H1 (cell line): ENCODE results near the gene DNAH10. TPM values are rescaled to one million over a fixed set of nuclear protein-coding genes. Genes with fewer than 3 reads are reported as not detected.

ENCODE experiments used
- CTCF ChIA-PET: fragments of 300-600 bp; sonication (Branson Sonifier 250); formaldehyde crosslinking; loops from one replicate; lab custom pipeline; 2021; ENCODE audit not compliant: partially characterized antibody; lab: Charles Lee
- POLR2A ChIA-PET: fragments of 300-600 bp; sonication (Branson Sonifier 250); formaldehyde crosslinking; loops from one replicate; lab custom pipeline; 2021; ENCODE audit warnings: inconsistent platforms; ENCODE audit not compliant: partially characterized antibody; lab: Charles Lee
- DNase-seq, 2 experiments: peaks; one replicate each; pipeline versions ENCODE4 v3.0.0 to v3.0.0-alpha.2; 2010 to 2022; ENCODE audit warnings: low spot score in 2 of 2, low read depth in 1 of 2, mixed read lengths in 1 of 2
- FAIRE-seq: peaks from 2 replicates; lab custom pipeline; 2011; peaks lifted over from hg19 to GRCh38; lab: Jason Lieb, UNC
- H2AFZ ChIP-seq: 2 replicates; pipeline ENCODE4 v1.8.1; 2012; ENCODE audit warnings: low read length, inconsistent platforms
- H2AK5ac ChIP-seq: 2 replicates; pipeline ENCODE4 v1.6.1; 2013; ENCODE audit warnings: low read depth, low read length
- H2BK120ac ChIP-seq: replicated peaks from 2 replicates; pipeline ENCODE3; 2013; ENCODE audit warnings: low read depth, low read length, inconsistent platforms
- H2BK12ac ChIP-seq: 2 replicates; pipeline ENCODE4 v1.6.1; 2013; ENCODE audit warnings: low read depth, low read length
- H2BK15ac ChIP-seq: 2 replicates; pipeline ENCODE4 v1.6.1; 2013; ENCODE audit warnings: low read length
- H2BK20ac ChIP-seq: 2 replicates; pipeline ENCODE4 v1.6.1; 2013; ENCODE audit warnings: low read length
- H2BK5ac ChIP-seq: 2 replicates; pipeline ENCODE4 v1.6.1; 2013; ENCODE audit warnings: low read depth, low read length
- H3K14ac ChIP-seq: 2 replicates; pipeline ENCODE4 v1.6.1; 2013; ENCODE audit warnings: inconsistent platforms; ENCODE audit not compliant: insufficient read length
- H3K18ac ChIP-seq: 2 replicates; pipeline ENCODE4 v1.6.1; 2013; ENCODE audit warnings: low read length; ENCODE audit errors: extremely low read depth
- H3K23ac ChIP-seq: 2 replicates; pipeline ENCODE4 v1.6.1; 2013; ENCODE audit warnings: inconsistent platforms; ENCODE audit not compliant: insufficient read length
- H3K23me2 ChIP-seq: 2 replicates; pipeline ENCODE4 v1.6.1; 2013; ENCODE audit warnings: low read depth, low read length
- H3K27ac ChIP-seq: 2 replicates; pipeline ENCODE4 v1.6.1; 2011; ENCODE audit warnings: low read depth, low read length, inconsistent platforms
- H3K27me3 ChIP-seq, 4 experiments: replicated peaks in 1 of 4; 1 replicate in 1 of 4; 2 replicates in 3 of 4; pipeline versions ENCODE4 v1.6.1 to v1.8.1; 2011 to 2013; ENCODE audit warnings: low read length in 3 of 4, mild to moderate bottlenecking in 3 of 4, inconsistent platforms in 2 of 4, mixed read lengths in 2 of 4, moderate library complexity in 1 of 4; ENCODE audit not compliant: control insufficient read depth in 3 of 4, insufficient read depth in 3 of 4; ENCODE audit errors: extremely low read depth in 1 of 4
- H3K36me3 ChIP-seq, 4 experiments: 2 replicates each; pipeline versions ENCODE4 v1.6.1 to v1.8.1; 2011 to 2013; ENCODE audit warnings: mild to moderate bottlenecking in 4 of 4, low read length in 3 of 4, moderate library complexity in 2 of 4, control low read depth in 1 of 4, inconsistent platforms in 1 of 4; ENCODE audit not compliant: insufficient read depth in 4 of 4, control insufficient read depth in 2 of 4
- H3K4ac ChIP-seq: replicated peaks from 2 replicates; pipeline ENCODE3; 2013; ENCODE audit warnings: low read length, low read depth, mixed read lengths, inconsistent platforms; ENCODE audit not compliant: insufficient read length
- H3K4me1 ChIP-seq, 4 experiments: replicated peaks in 1 of 4; 1 replicate in 1 of 4; 2 replicates in 3 of 4; pipeline versions ENCODE4 v1.6.1 to v1.8.1; 2011 to 2013; ENCODE audit warnings: low read length in 3 of 4, inconsistent platforms in 2 of 4, mixed read lengths in 1 of 4; ENCODE audit not compliant: insufficient read depth in 4 of 4, control insufficient read depth in 3 of 4
- H3K4me2 ChIP-seq, 2 experiments: 2 replicates each; pipeline versions ENCODE4 v1.6.1 to v1.8.1; 2011 to 2013; ENCODE audit warnings: low read depth in 2 of 2, low read length in 2 of 2, control low read depth in 1 of 2, inconsistent platforms in 1 of 2, mild to moderate bottlenecking in 1 of 2; ENCODE audit not compliant: insufficient read depth in 1 of 2
- H3K4me3 ChIP-seq, 4 experiments: fragments of 200-600, 300-600 bp in 1 of 4; sonication (generic), shearing (Covaris generic), sonication (Bioruptor Twin) in 1 of 4; 2 replicates each; pipeline versions ENCODE4 v1.5.1 to v1.8.1; 2011 to 2016; ENCODE audit warnings: low read length in 4 of 4, low read depth in 3 of 4, control low read depth in 2 of 4, inconsistent platforms in 2 of 4, mild to moderate bottlenecking in 2 of 4, mixed read lengths in 1 of 4, moderate library complexity in 1 of 4; ENCODE audit not compliant: insufficient read depth in 2 of 4; ENCODE audit errors: extremely low read depth in 1 of 4
- H3K56ac ChIP-seq: replicated peaks from 2 replicates; pipeline ENCODE3; 2013; ENCODE audit warnings: low read depth, mild to moderate bottlenecking, mixed read lengths, low read length, inconsistent platforms; ENCODE audit not compliant: insufficient read length
- H3K79me1 ChIP-seq: 2 replicates; pipeline ENCODE4 v1.6.1; 2013; ENCODE audit warnings: low read depth, low read length, control low read depth
- H3K79me2 ChIP-seq, 2 experiments: 2 replicates each; pipeline versions ENCODE4 v1.6.1 to v1.8.1; 2012 to 2013; ENCODE audit warnings: low read length in 2 of 2, mild to moderate bottlenecking in 2 of 2, inconsistent platforms in 1 of 2; ENCODE audit not compliant: insufficient read depth in 2 of 2, control insufficient read depth in 1 of 2
- H3K9ac ChIP-seq, 4 experiments: replicated peaks in 1 of 4; 1 replicate in 1 of 4; 2 replicates in 3 of 4; pipeline versions ENCODE4 v1.6.1 to v1.8.1; 2011 to 2013; ENCODE audit warnings: low read depth in 3 of 4, low read length in 3 of 4, control low read depth in 2 of 4, mild to moderate bottlenecking in 2 of 4, moderate library complexity in 2 of 4, inconsistent platforms in 1 of 4; ENCODE audit errors: extremely low read depth in 1 of 4
- H3K9me3 ChIP-seq, 2 experiments: 2 replicates each; pipeline versions ENCODE4 v1.6.1 to v1.8.1; 2012 to 2013; ENCODE audit warnings: mild to moderate bottlenecking in 2 of 2, moderate library complexity in 2 of 2, control low read depth in 1 of 2, inconsistent platforms in 1 of 2, low read depth in 1 of 2, low read length in 1 of 2, mixed read lengths in 1 of 2; ENCODE audit not compliant: insufficient read depth in 2 of 2
- H4K20me1 ChIP-seq, 2 experiments: replicated peaks in 1 of 2; 2 replicates each; pipeline versions ENCODE3 to v1.8.1; 2011 to 2013; ENCODE audit warnings: inconsistent platforms in 2 of 2, low read length in 2 of 2, mild to moderate bottlenecking in 1 of 2; ENCODE audit not compliant: insufficient read depth in 2 of 2, control insufficient read depth in 1 of 2
- H4K5ac ChIP-seq: 2 replicates; pipeline ENCODE4 v1.6.1; 2013; ENCODE audit warnings: low read length, low read depth, mixed read lengths, inconsistent platforms; ENCODE audit not compliant: insufficient read length
- H4K8ac ChIP-seq: 2 replicates; pipeline ENCODE4 v1.8.0; 2013; ENCODE audit warnings: mild to moderate bottlenecking, moderate library complexity, low read length, inconsistent platforms; ENCODE audit not compliant: insufficient read depth; ENCODE audit errors: extremely low read depth
- H4K91ac ChIP-seq: replicated peaks from 2 replicates; pipeline ENCODE3; 2013; ENCODE audit warnings: low read length, mixed read lengths, inconsistent platforms; ENCODE audit not compliant: insufficient read length
- GABPA ChIP-seq: IDR thresholded peaks from 2 replicates; pipeline ENCODE4 v1.6.1; 2011; ENCODE audit warnings: mild to moderate bottlenecking, low read length, moderate library complexity, borderline replicate concordance; ENCODE audit not compliant: insufficient read depth
- GTF2F1 ChIP-seq: IDR thresholded peaks from 2 replicates; pipeline ENCODE4 v1.6.1; 2012; ENCODE audit warnings: low read depth, low read length, improper control_type of control experiment, borderline replicate concordance
- JUND ChIP-seq: IDR thresholded peaks from 2 replicates; pipeline ENCODE4 v1.6.1; 2011; ENCODE audit warnings: mild to moderate bottlenecking, improper control_type of control experiment, low read length
- NANOG ChIP-seq: IDR thresholded peaks from 2 replicates; pipeline ENCODE4 v1.6.1; 2011; ENCODE audit warnings: low read length, low read depth, mild to moderate bottlenecking, inconsistent platforms; ENCODE audit not compliant: insufficient read depth, poor library complexity, severe bottlenecking
- RNF2 ChIP-seq: fragments of 200-900, 300-1000 bp; sonication (generic); IDR thresholded peaks from 2 replicates; pipeline ENCODE4 v1.7.1; 2016; ENCODE audit warnings: borderline replicate concordance, low read depth, mild to moderate bottlenecking, antibody characterized with exemption, low read length; ENCODE audit not compliant: poor library complexity, severe bottlenecking; ENCODE audit errors: missing control alignments
- SIN3A ChIP-seq, 2 experiments: IDR thresholded peaks in 1 of 2; conservative IDR thresholded peaks in 1 of 2; 2 replicates each; pipeline ENCODE4 v1.6.1; 2011 to 2012; ENCODE audit warnings: low read length in 2 of 2, improper control_type of control experiment in 1 of 2, low read depth in 1 of 2, mild to moderate bottlenecking in 1 of 2
- WGBS, 2 experiments: shearing (Covaris generic) in 1 of 2; methylation state at CpG; one replicate each; pipeline versions ENCODE4 v1.1.6 to v1.1.7; 2013 to 2015; ENCODE audit warnings: low lambda C conversion rate in 2 of 2, mixed read lengths in 2 of 2, inconsistent platforms in 1 of 2, low coverage in 1 of 2, missing lambda C conversion rate in 1 of 2; ENCODE audit not compliant: insufficient replicate concordance in 2 of 2, insufficient coverage in 1 of 2, insufficient read length in 1 of 2; ENCODE audit errors: extremely low coverage in 1 of 2, missing lambda C conversion rate in 1 of 2; 5-methylcytosine and 5-hydroxymethylcytosine counted together
- polyA plus RNA-seq, 7 experiments: library from polyadenylated mRNA; depleted of rRNA in 3 of 7; stranded (reverse) in 5 of 7; unstranded in 2 of 7; fragments of >200 nt in 5 of 7; fragments of 200-250 nt in 2 of 7; gene quantifications; 1 replicate in 5 of 7; 2 replicates in 1 of 7; 4 replicates in 1 of 7; pipeline versions ENCODE4 v1.2.1 to v1.2.3, GENCODE V29; 2011 to 2013; ENCODE audit warnings: missing spikeins in 2 of 7, mixed read lengths in 2 of 7
- total RNA-seq: library from RNA; stranded (reverse); fragmentation: NEBNext Ultra II Directional; extraction: Animal tissue kit (Norgen Biotek cat#: 25700); gene quantifications from 2 replicates; pipeline ENCODE4 v1.2.1, GENCODE V29; 2021

The DNAH10 gene
- total and polyA plus RNA-seq, 2 of the 8 experiments (the other 6 are each of a cell fraction or from before 2014, with no cell fraction given), result 0.02 to 0.24 TPM

DNA sequence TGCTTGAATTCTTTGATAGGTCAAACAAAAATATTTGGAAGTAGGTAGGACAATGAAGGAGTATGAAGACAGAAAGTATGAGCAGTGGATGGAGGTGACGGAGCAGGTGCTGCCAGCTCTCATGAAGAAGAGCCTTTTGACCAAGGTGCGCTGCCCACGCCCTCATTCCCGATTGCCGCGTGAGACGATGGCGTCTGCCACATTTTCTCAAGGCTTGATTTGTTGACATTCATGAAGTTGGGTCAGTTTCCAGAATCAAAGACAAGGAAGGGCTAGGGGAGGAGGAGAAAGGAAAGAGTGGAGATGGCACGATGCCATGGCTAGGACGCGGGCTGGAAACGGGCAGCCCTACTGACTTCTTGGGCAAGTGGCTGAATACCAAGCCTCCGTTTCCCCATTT lies 37.1 kb downstream of the DNAH10 start:
- no peak overlapping the region for H2BK120ac ChIP-seq
- no peak overlapping the region for H2AK5ac ChIP-seq
- H2BK20ac ChIP-seq, result no peak overlapping the region
- no peaks in the 10 kb centered on the region for H3K79me1 ChIP-seq
- no peak overlapping the region for H3K23ac ChIP-seq
- no peak overlapping the region for H2BK12ac ChIP-seq
- no peak overlapping the region for H3K14ac ChIP-seq
- H3K36me3 ChIP-seq, result no peaks in the 10 kb centered on the region
- no peaks in the 10 kb centered on the region for H4K20me1 ChIP-seq
- no peak for FAIRE-seq
- TF ChIP-seq RNF2 (no peak), GABPA (no peak), NANOG (no peak), JUND (no peak), GTF2F1 (no peak), SIN3A (conservative IDR thresholded peaks at IDR 0.05 in 1 of 2, IDR thresholded peaks at IDR 0.05 in 1 of 2; ENCODE audit: low read depth in 1 of 2, low read length in 2 of 2) (no peak)
- TF ChIP-seq, all 59 proteins: peak for 0
- no peak overlapping the region for H3K18ac ChIP-seq
- H3K27me3 ChIP-seq, result 0 out of 7 replicates have a peak, but pooled peaks cover 0 to 3% (median 0%) of the 10 kb centered on the region in 4 experiments
- no peak overlapping the region for H2BK15ac ChIP-seq
- H3K56ac ChIP-seq, result no peak overlapping the region
- no peak overlapping the region for H4K8ac ChIP-seq
- H4K5ac ChIP-seq, result no peak overlapping the region
- no peaks in the 10 kb centered on the region for H3K4me1 ChIP-seq
- H3K4ac ChIP-seq, result no peak overlapping the region
- H4K91ac ChIP-seq, result no peak overlapping the region
- no peak overlapping the region for H3K4me3 ChIP-seq
- H2AFZ ChIP-seq, result no peak overlapping the region
- no peaks in the 10 kb centered on the region for H3K23me2 ChIP-seq
- POLR2A ChIA-PET, result no interaction called here
- DNase-seq, result no peak
- H3K9ac ChIP-seq, result no peak overlapping the region
- no peaks in the 10 kb centered on the region for H3K79me2 ChIP-seq
- H2BK5ac ChIP-seq, result no peak overlapping the region
- CTCF ChIA-PET, result interaction anchor here (0.5 to 1.4 kb wide), 5 partner anchors 32 to 1115 kb away, joined by 3 to 5 read pairs (median 3); no protein-coding TSS in a partner anchor
- no peaks in the 10 kb centered on the region for H3K9me3 ChIP-seq
- H3K4me2 ChIP-seq, result no peak overlapping the region
- H3K27ac ChIP-seq, result no peak overlapping the region
- 87% methylated on average over 13 of the region's 13 CpGs; no CpG with 5 or more reads in 1 of the 2 experiments for WGBS, 2 experiments
